Fibroblast of lung (primary cell): ENCODE data around the gene GBA2.

ENCODE experiments used
- CTCF ChIP-seq, 2 donors: IDR thresholded peaks in 1 of 2; conservative IDR thresholded peaks in 1 of 2; 1 replicate in 1 of 2; 2 replicates in 1 of 2; pipeline ENCODE4 v1.5.1; 2011 to 2012; ENCODE audit warnings: low read length in 2 of 2, control low read depth in 1 of 2, inconsistent platforms in 1 of 2, low read depth in 1 of 2, mild to moderate bottlenecking in 1 of 2
- EZH2 ChIP-seq: IDR thresholded peaks from 2 replicates; pipeline ENCODE4 v1.5.1; 2012; ENCODE audit warnings: low read length, control low read depth, mild to moderate bottlenecking; ENCODE audit errors: missing control alignments

DNA sequence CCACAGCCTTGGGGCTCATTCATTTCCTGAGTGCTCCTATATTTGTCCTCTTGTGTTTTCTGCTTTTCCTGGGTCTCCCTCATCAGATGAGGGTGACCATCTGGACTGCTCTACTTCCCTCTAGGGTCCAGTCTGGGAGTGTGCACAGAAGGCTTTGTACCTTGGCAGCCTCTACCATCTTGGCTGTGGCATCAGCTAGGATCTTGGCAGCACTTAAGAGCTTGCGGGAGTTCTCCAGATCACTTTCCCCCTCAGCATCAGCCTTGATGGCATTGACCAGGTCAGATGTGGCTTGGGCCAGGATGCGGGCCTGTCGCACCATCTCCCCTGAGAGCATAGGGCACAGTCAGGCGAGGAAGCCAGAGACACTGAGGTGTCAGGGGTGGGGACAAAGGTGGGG is 32.8 kb downstream of the GBA2 start:
- no peak for TF ChIP-seq EZH2
- TF ChIP-seq CTCF (conservative IDR thresholded peaks at IDR 0.05 in 1 of 2, IDR thresholded peaks at IDR 0.05 in 1 of 2; ENCODE audit: low read depth in 1 of 2, low read length in 2 of 2): peak; percentile 13 to 14
